ENCODE measurements around the gene ZNF581.

Gene ZNF581

GRCh38 chr19:55667511-55667910 is 24.1 kb downstream of the ZNF581 start:
- DNase-seq (ENCODE audit: low read depth), result no peak
- TF ChIP-seq CTCF (IDR thresholded peaks at IDR 0.05; ENCODE audit: control insufficient read depth, extremely low read depth, insufficient read depth), result no peak
- H3K4me3 ChIP-seq (ENCODE audit: low read depth, low read length), result no peak overlapping the region

GRCh38 chr19:55667958-55668357 is 24.5 kb downstream of the ZNF581 start:
- TF ChIP-seq CTCF (IDR thresholded peaks at IDR 0.05; ENCODE audit: control insufficient read depth, extremely low read depth, insufficient read depth), result no peak
- DNase-seq (ENCODE audit: low read depth), result no peak
- H3K4me3 ChIP-seq (ENCODE audit: low read depth, low read length), result no peak overlapping the region

- DNase-seq (ENCODE audit: low read depth), result no peak
- H3K4me3 ChIP-seq (ENCODE audit: low read depth, low read length), result no peak overlapping the region
- TF ChIP-seq CTCF (IDR thresholded peaks at IDR 0.05; ENCODE audit: control insufficient read depth, extremely low read depth, insufficient read depth), result no peak
Measured at GRCh38 chr19:55668603-55669348, 25.3 kb downstream of the ZNF581 start.

GRCh38 chr19:55669418-55670279 is 26.2 kb downstream of the ZNF581 start:
- TF ChIP-seq CTCF (IDR thresholded peaks at IDR 0.05; ENCODE audit: control insufficient read depth, extremely low read depth, insufficient read depth), result no peak
- no peak overlapping the region for H3K4me3 ChIP-seq (ENCODE audit: low read depth, low read length)
- no peak for DNase-seq (ENCODE audit: low read depth)

- H3K4me3 ChIP-seq (ENCODE audit: low read depth, low read length), result no peak overlapping the region
- no peak for DNase-seq (ENCODE audit: low read depth)
- no peak for TF ChIP-seq CTCF (IDR thresholded peaks at IDR 0.05; ENCODE audit: control insufficient read depth, extremely low read depth, insufficient read depth)
Measured at GRCh38 chr19:55670280-55671053, 27.0 kb downstream of the ZNF581 start.

GRCh38 chr19:55671054-55671378 is 27.6 kb downstream of the ZNF581 start:
- TF ChIP-seq CTCF (IDR thresholded peaks at IDR 0.05; ENCODE audit: control insufficient read depth, extremely low read depth, insufficient read depth), result no peak
- no peak for DNase-seq (ENCODE audit: low read depth)
- no peak overlapping the region for H3K4me3 ChIP-seq (ENCODE audit: low read depth, low read length)
